ENCODE data around the gene MTR. TPM values are rescaled to one million over a fixed set of nuclear protein-coding genes. Genes with fewer than 3 reads are reported as not detected.

The MTR gene
- total RNA-seq, 1 experiment from 2014 or later: 27.5 TPM

- Mint-ChIP-seq H3K9me3 (no peaks in the 10 kb centered on the region; the same call in 1 of the 2 replicates), H3K4me1 (no peaks in the 10 kb centered on the region), H3K4me3 (no peak overlapping the region), H3K27me3 (ENCODE audit: low read depth) (no peaks in the 10 kb centered on the region), H3K27ac (no peak overlapping the region), H3K36me3 (peaks cover 55% of the 10 kb centered on the region)
- DNase-seq (ENCODE audit: low spot score) (no peak), ATAC-seq (no peak)
- TF ChIP-seq USF2 (CRISPR knock-in tag; IDR thresholded peaks at IDR 0.05) (no peak), FOXJ3 (CRISPR knock-in tag; IDR thresholded peaks at IDR 0.05; ENCODE audit: borderline replicate concordance) (no peak), MYBL2 (CRISPR knock-in tag; IDR thresholded peaks at IDR 0.05) (no peak), ATF6 (CRISPR knock-in tag; IDR thresholded peaks at IDR 0.05) (no peak), ZNF232 (CRISPR knock-in tag; IDR thresholded peaks at IDR 0.05) (no peak), ZNF671 (CRISPR knock-in tag; IDR thresholded peaks at IDR 0.05) (no peak), ZSCAN18 (CRISPR knock-in tag; IDR thresholded peaks at IDR 0.05) (no peak), ATF1 (CRISPR knock-in tag; IDR thresholded peaks at IDR 0.05) (no peak), CBFB (CRISPR knock-in tag; IDR thresholded peaks at IDR 0.05; ENCODE audit: low read depth) (no peak), FOXK1 (CRISPR knock-in tag; IDR thresholded peaks at IDR 0.05) (no peak), RELA (CRISPR knock-in tag; IDR thresholded peaks at IDR 0.05; ENCODE audit: borderline replicate concordance) (no peak)
- ChIA-PET POLR2A (interaction anchor here (0.6 kb wide), 1 partner anchor 12 kb away, joined by 3 read pairs; no protein-coding TSS in a partner anchor), CTCF (interaction anchor here (1.0 kb wide), 1 partner anchor 103 kb away, joined by 3 read pairs; no protein-coding TSS in a partner anchor)
Observed at GRCh38 chr1:236862219-236862591, 67.1 kb downstream of the MTR start.

GRCh38 chr1:236862615-236863211 is 67.6 kb downstream of the MTR start:
- Mint-ChIP-seq H3K27ac (no peak overlapping the region), H3K9me3 (no peaks in the 10 kb centered on the region; the same call in 1 of the 2 replicates), H3K27me3 (ENCODE audit: low read depth) (no peaks in the 10 kb centered on the region), H3K4me3 (no peak overlapping the region), H3K36me3 (peaks cover 55% of the 10 kb centered on the region), H3K4me1 (no peaks in the 10 kb centered on the region)
- ChIA-PET POLR2A (no interaction called here), CTCF (no interaction called here)
- TF ChIP-seq E2F4 (CRISPR knock-in tag; IDR thresholded peaks at IDR 0.05; ENCODE audit: borderline replicate concordance, low read depth) (no peak), MAX (CRISPR knock-in tag; IDR thresholded peaks at IDR 0.05) (no peak), EMX1 (CRISPR knock-in tag; IDR thresholded peaks at IDR 0.05) (no peak), IRF1 (CRISPR knock-in tag; IDR thresholded peaks at IDR 0.05) (no peak), NR3C1 (CRISPR knock-in tag; conservative IDR thresholded peaks at IDR 0.05; ENCODE audit: low read depth) (no peak)
- DNase-seq (ENCODE audit: low spot score): no peak
- no peak for ATAC-seq

- Mint-ChIP-seq H3K36me3 (peaks cover 47% of the 10 kb centered on the region), H3K9me3 (no peaks in the 10 kb centered on the region; the same call in 1 of the 2 replicates), H3K27me3 (ENCODE audit: low read depth) (no peaks in the 10 kb centered on the region), H3K27ac (no peak overlapping the region), H3K4me1 (no peaks in the 10 kb centered on the region), H3K4me3 (no peak overlapping the region)
- ChIA-PET POLR2A (interaction anchor here (0.6 kb wide), 1 partner anchor 699 kb away, joined by 3 read pairs; no protein-coding TSS in a partner anchor), CTCF (no interaction called here)
- DNase-seq (ENCODE audit: low spot score) (no peak), ATAC-seq (no peak)
- TF ChIP-seq E2F4 (CRISPR knock-in tag; IDR thresholded peaks at IDR 0.05; ENCODE audit: borderline replicate concordance, low read depth) (no peak), HMGA2 (CRISPR knock-in tag; IDR thresholded peaks at IDR 0.05) (no peak), CREB1 (CRISPR knock-in tag; IDR thresholded peaks at IDR 0.05) (no peak), CBFB (CRISPR knock-in tag; IDR thresholded peaks at IDR 0.05; ENCODE audit: low read depth) (no peak), ZNF396 (CRISPR knock-in tag; IDR thresholded peaks at IDR 0.05; ENCODE audit: borderline replicate concordance) (no peak), ZNF138 (CRISPR knock-in tag; conservative IDR thresholded peaks at IDR 0.05) (no peak), ZNF219 (CRISPR knock-in tag; IDR thresholded peaks at IDR 0.05; ENCODE audit: borderline replicate concordance) (no peak)
Observed at GRCh38 chr1:236864211-236864610, 69.1 kb downstream of the MTR start.

All from WTC11 (cell line).